K562 (cell line): ENCODE data around the gene ST6GALNAC1. TPM values are rescaled to one million over a fixed set of nuclear protein-coding genes. Genes with fewer than 3 reads are reported as not detected.
A peak's percentile ranks its signal among the peaks of the same experiment; 100 is the strongest.

ENCODE experiments used
- ATF2 ChIP-seq: sonication (generic); formaldehyde crosslinking; IDR thresholded peaks from 2 replicates; pipeline ENCODE4 v1.8.1; 2022; ENCODE audit warnings: missing genetic modification reagents
- CBFB ChIP-seq: sonication (generic); formaldehyde crosslinking; IDR thresholded peaks from 2 replicates; pipeline ENCODE4 v1.4.0; 2020; ENCODE audit warnings: mild to moderate bottlenecking, missing genetic modification reagents
- CBX1 ChIP-seq: sonication (generic); IDR thresholded peaks from 2 replicates; pipeline ENCODE4 v1.6.1; 2016; ENCODE audit warnings: antibody characterized with exemption, low read depth, mild to moderate bottlenecking
- DACH1 ChIP-seq: fragments of 450-650 bp; IDR thresholded peaks from 2 replicates; pipeline ENCODE4 v1.6.1; 2018; ENCODE audit not compliant: partially characterized antibody
- DPF2 ChIP-seq: fragments of 450-650 bp; IDR thresholded peaks from 2 replicates; pipeline ENCODE4 v1.6.1; 2016
- FOXJ2 ChIP-seq: fragments of 200-800 bp; sonication (Bioruptor generic); IDR thresholded peaks from 2 replicates; pipeline ENCODE4 v1.6.1; 2016; ENCODE audit warnings: missing genetic modification characterization, missing compliant biosample characterization
- HDAC2 ChIP-seq: fragments of 450-650 bp; IDR thresholded peaks from 2 replicates; pipeline ENCODE4 v1.6.1; 2016; ENCODE audit warnings: mild to moderate bottlenecking
- HIVEP1 ChIP-seq: fragments of 250-450 bp; sonication (Bioruptor Pico); IDR thresholded peaks from 2 replicates; pipeline ENCODE4 v1.4.0; 2020; ENCODE audit warnings: mild to moderate bottlenecking
- HMGN3 ChIP-seq: IDR thresholded peaks from 2 replicates; pipeline ENCODE4 v1.6.1; 2011; ENCODE audit warnings: borderline replicate concordance, low read depth, mild to moderate bottlenecking, mixed read lengths, low read length; ENCODE audit not compliant: insufficient read length; ENCODE audit errors: extremely low read depth
- HSF4 ChIP-seq: fragments of 250-450 bp; sonication (Bioruptor Pico); IDR thresholded peaks from 2 replicates; pipeline ENCODE4 v2.1.2; 2022; ENCODE audit warnings: mild to moderate bottlenecking, moderate library complexity, borderline replicate concordance
- JUNB ChIP-seq: fragments of 450-650 bp; formaldehyde crosslinking; conservative IDR thresholded peaks from 2 replicates; pipeline ENCODE4 v1.4.0; 2020; ENCODE audit warnings: mild to moderate bottlenecking
- MAFF ChIP-seq: IDR thresholded peaks from 2 replicates; pipeline ENCODE4 v1.6.1; 2012; ENCODE audit warnings: low read length, improper control_type of control experiment
- MITF ChIP-seq: IDR thresholded peaks from 2 replicates; pipeline ENCODE4 v1.6.1; 2014; ENCODE audit warnings: antibody characterized with exemption
- NCOA1 ChIP-seq: fragments of 450-650 bp; IDR thresholded peaks from 2 replicates; pipeline ENCODE4 v1.6.1; 2016; ENCODE audit warnings: low read depth
- NR2F6 ChIP-seq: fragments of 450-650 bp; formaldehyde crosslinking; IDR thresholded peaks from 2 replicates; pipeline ENCODE4 v1.4.0; 2020; ENCODE audit warnings: mild to moderate bottlenecking
- POLR2AphosphoS5 ChIP-seq: IDR thresholded peaks from 2 replicates; pipeline ENCODE4 v1.6.1; 2011; ENCODE audit warnings: mild to moderate bottlenecking, low read depth, low read length, moderate library complexity; ENCODE audit not compliant: control insufficient read depth, insufficient read depth
- POLR3G ChIP-seq: IDR thresholded peaks from 2 replicates; pipeline ENCODE4 v1.6.1; 2011; ENCODE audit not compliant: insufficient read length, insufficient replicate concordance; ENCODE audit errors: extremely low read depth
- RBM25 ChIP-seq: fragments of 200-400 bp; formaldehyde crosslinking; IDR thresholded peaks from 2 replicates; pipeline ENCODE4 v1.6.1; 2018; ENCODE audit warnings: low read length, low read depth, moderate library complexity; ENCODE audit not compliant: severe bottlenecking
- TFAM ChIP-seq: fragments of 250-450 bp; sonication (Bioruptor Pico); conservative IDR thresholded peaks from 2 replicates; pipeline ENCODE4 v1.5.0; 2021; ENCODE audit warnings: mild to moderate bottlenecking, moderate library complexity
- TRIM24 ChIP-seq, 2 experiments: fragments of 450-650 bp; IDR thresholded peaks; 2 replicates each; pipeline ENCODE4 v1.6.1; 2016
- ZBED1 ChIP-seq: IDR thresholded peaks from 2 replicates; pipeline ENCODE4 v1.6.1; 2014
- ZEB2 ChIP-seq: fragments of 450-650 bp; IDR thresholded peaks from 2 replicates; pipeline ENCODE4 v1.6.1; 2016
- ZNF140 ChIP-seq: fragments of 250-450 bp; sonication (Bioruptor Pico); IDR thresholded peaks from 2 replicates; pipeline ENCODE4 v1.8.0; 2021; ENCODE audit warnings: moderate library complexity, mild to moderate bottlenecking, inconsistent platforms
- ZNF197 ChIP-seq: fragments of 200-800 bp; sonication (Bioruptor generic); IDR thresholded peaks from 2 replicates; pipeline ENCODE4 v1.6.1; 2016; ENCODE audit warnings: low read depth, missing genetic modification characterization, missing compliant biosample characterization
- ZNF551 ChIP-seq: fragments of 250-450 bp; sonication (Bioruptor Pico); IDR thresholded peaks from 2 replicates; pipeline ENCODE4 v1.5.0; 2021; ENCODE audit warnings: mild to moderate bottlenecking, moderate library complexity
- ZNF644 ChIP-seq: fragments of 200-800 bp; sonication (Bioruptor generic); IDR thresholded peaks from 2 replicates; pipeline ENCODE4 v1.6.1; 2016; ENCODE audit warnings: low read depth, missing genetic modification characterization, missing compliant biosample characterization
- polyA plus RNA-seq, 8 experiments: library from polyadenylated mRNA; depleted of rRNA in 4 of 8; stranded (reverse) in 5 of 8; unstranded in 3 of 8; fragments of >200 nt; fragmentation: Nextera tagmentation in 2 of 8; fragmentation: Illumina TruSeq in 1 of 8; extraction: Ambion mirVana in 2 of 8; extraction: Trizol in 1 of 8; gene quantifications; 2 replicates each; pipeline versions ENCODE4 v1.2.1 to v1.2.3, GENCODE V29; 2011 to 2014; ENCODE audit warnings: inconsistent platforms in 1 of 8, missing spikeins in 1 of 8
- total RNA-seq, 7 experiments: library from RNA; depleted of rRNA in 6 of 7; stranded (reverse); fragments of >200 nt in 6 of 7; fragmentation: Illumina TruSeq in 2 of 7; extraction: Trizol in 2 of 7; gene quantifications; 2 replicates each; pipeline versions ENCODE4 v1.2.1 to v1.2.3, GENCODE V29; 2011 to 2021; ENCODE audit warnings: low replicate concordance in 1 of 7

ST6GALNAC1 gene
- total and polyA plus RNA-seq, 9 of the 15 experiments (the other 6 are each of a cell fraction or from before 2014, with no cell fraction given), result 20.6 to 68.4 (median 50.5) TPM

- TF ChIP-seq ZNF140 (no peak), ZNF197 (peak; percentile 52; the same call in 1 of the 2 replicates), NCOA1 (0 out of 2 replicates have a peak, but pooled peaks have one; percentile 31), ZBED1 (no peak), ATF2 (CRISPR knock-in tag) (no peak), MAFF (peak; percentile 99), HSF4 (CRISPR knock-in tag) (no peak), POLR2AphosphoS5 (0 out of 2 replicates have a peak, but pooled peaks have one; percentile 35), ZNF551 (CRISPR knock-in tag) (no peak), RBM25 (no peak), ZEB2 (peak; percentile 59; the same call in 1 of the 2 replicates), DPF2 (peak; percentile 92), HIVEP1 (CRISPR knock-in tag) (no peak), CBFB (CRISPR knock-in tag) (no peak), HDAC2 (peak; percentile 62; the same call in 1 of the 2 replicates), POLR3G (no peak), FOXJ2 (tag) (peak; percentile 92), TRIM24 (IDR thresholded peaks at IDR 0.05) (peak; percentile 17 to 68; a peak in 3 of 4 replicates), MITF (no peak), ZNF644 (tag) (no peak), DACH1 (peak; percentile 7), HMGN3 (peak; percentile 65), JUNB (CRISPR knock-in tag) (0 out of 2 replicates have a peak, but pooled peaks have one; percentile 2), TFAM (CRISPR knock-in tag) (no peak), CBX1 (no peak), NR2F6 (no peak)
Measured at GRCh38 chr17:76659928-76660655, 16.5 kb upstream of the ST6GALNAC1 start (continued).
